DMS 273 (cell line): ENCODE results near the gene LAIR2.
"Not testable (repeated sequence)": the region's sequence is repeated elsewhere in the genome, so short reads cannot be mapped to it uniquely, and the experiment has no call there.

Experiments used
- DNase-seq: peaks from one replicate; lab custom pipeline; 2025; ENCODE audit not compliant: unreplicated experiment; lab: John Stamatoyannopoulos, UW

The LAIR2 gene

DNA sequence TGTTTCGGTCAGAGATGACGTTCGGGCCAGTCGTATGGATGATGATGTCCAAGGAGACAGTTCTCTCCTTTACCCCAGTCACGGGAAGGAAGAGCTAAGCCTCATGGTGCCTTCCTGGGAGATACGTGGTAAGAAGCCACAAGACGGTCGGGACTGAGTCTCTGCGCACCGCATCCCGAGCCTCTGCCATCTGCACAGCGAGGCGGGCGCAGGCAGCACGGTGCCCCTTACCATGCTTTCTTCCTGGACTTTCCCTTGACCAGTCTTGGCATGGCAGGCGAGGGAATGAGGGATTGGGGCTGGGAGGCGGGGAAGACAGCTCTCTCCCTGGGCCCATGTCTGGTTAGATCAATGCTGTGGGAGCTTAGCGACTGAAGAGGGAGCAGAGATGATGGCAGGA lies 10.1 kb upstream of the LAIR2 start:
- no peak for DNase-seq

DNA sequence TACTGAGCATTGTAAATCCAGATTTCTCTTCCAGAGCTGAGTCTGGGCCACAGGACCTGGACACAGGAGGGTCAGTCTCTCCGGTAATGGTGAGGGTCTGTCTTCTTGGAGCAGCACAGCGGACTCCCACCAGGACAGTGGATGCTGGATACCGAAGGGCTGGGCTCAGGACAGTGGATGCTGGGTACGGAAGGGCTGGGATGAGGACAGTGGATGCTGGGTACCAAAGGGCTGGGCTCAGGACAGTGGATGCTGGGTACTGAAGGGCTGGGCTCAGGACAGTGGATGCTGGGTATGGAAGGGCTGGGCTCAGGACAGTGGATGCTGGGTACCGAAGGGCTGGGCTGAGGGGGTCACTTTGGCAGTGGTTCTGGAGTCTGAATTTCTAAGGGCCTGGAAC lies 9.6 kb upstream of the LAIR2 start:
- DNase-seq = not testable (repeated sequence)

DNA sequence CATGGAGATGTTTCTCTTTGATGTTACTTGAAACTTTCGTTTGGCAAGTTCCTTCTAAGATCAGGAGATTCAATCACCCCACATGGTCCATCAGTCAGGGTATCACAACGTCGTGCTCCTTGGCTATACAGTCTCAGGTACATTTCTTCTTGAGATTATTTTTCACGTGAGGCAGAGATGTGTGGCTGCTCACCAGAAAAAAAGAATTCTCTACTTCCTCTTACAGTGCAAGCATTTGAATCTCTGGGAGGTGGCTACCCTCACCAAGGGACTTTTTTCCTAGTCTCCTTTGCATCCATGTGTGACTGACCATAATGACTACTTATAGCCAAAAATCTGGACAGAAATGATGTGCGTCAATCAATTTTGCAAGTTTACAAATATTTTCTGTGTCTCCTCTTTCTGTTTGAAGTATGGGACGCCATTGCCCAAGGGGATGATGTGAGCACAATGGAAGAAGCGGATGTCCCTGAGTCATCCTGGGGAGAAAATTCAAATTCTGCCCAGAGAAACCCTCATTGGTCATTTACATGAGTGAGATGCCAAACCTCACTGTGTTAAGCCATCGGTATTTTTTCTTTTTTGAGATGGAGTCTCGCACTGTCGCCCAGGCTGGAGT lies 8.6 kb upstream of the LAIR2 start:
- DNase-seq = no peak

DNA sequence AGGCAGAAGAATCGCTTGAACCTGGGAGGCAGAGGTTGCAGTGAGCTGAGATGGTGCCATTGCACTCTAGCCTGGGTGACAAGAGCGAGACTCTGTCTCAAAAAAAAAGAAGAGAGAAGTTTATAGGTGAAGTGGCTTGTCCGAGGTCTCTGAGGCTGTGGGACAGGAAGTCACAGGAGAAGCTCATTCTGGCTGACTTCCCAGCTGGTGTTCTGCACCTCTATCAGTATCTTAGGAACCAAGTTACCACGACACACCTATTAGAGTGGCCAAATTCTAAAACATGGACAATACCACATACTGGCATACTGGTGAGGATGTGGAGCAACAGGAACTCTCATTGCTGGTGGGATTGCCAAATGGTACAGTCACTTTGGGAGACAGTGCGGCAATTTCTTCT lies 7.3 kb upstream of the LAIR2 start:
- DNase-seq = not testable (repeated sequence)

DNA sequence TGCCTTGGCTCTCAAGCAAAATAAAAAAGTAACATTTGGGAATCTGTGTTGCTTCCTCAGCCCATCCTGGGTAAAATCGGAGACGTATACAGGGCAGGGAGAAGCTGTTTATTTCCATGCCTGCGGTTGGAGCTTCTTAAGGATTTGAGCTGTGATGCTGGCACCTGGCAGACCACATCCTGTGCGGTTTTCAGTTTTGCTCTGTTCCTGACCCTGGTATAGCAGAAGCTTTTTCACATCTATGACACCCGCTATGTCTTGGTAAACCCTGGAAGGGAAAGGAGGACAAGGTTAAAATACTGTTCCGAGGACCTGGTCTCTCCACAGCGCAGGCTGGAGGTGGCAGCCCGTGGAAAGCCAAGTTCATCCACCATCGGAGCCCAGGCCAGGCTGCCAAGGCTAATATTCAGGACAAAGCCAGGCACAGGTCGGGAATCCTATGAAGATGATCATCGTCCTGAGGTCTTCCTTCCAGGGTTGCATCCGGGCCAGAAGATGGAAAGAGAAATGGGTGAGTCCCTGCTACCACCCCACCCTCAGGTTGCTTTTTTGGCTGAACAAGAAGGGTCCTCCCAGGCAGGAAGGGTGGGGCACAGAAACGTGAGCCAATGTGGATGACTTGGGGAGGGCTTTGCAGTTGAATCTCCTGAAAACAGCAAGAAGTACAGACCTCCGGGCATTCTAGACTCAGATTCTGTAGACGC lies 4.7 kb upstream of the LAIR2 start:
- not testable (repeated sequence) for DNase-seq

DNA sequence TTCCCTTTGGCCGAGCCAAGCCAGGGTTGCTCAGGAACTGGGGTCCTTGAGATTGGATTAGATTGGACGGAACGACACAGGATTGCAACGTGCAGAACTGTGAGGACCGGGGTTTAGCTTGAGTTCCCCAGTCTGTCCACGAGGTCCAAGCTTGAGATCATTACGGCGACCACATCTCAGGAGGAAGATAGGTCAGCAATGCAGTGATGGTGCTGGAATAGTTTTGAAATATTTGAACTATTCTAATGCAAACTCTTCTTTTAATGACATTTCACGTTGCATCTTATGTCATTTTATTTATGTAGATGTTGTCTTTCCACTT lies 4.2 kb upstream of the LAIR2 start:
- not testable (repeated sequence) for DNase-seq

DNA sequence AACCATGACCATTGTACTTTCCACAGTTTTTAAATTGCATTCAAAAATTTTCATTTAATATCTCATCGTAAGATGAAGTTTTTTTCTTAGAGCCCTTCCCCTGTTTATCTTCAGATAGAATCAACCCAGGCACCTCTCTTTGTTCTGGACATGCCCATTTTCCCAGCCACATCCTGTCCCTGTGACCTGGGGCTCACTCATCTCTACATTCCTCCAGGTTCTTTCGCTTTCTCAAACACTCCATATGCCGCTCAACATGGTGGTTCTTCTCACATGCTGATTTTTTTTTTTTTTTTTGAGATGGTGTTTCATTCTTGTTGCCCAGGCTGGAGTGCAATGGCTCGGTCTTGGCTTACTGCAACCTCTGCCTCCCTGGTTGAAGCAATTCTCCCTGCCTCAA lies 2.9 kb downstream of the LAIR2 start:
- not testable (repeated sequence) for DNase-seq

DNA sequence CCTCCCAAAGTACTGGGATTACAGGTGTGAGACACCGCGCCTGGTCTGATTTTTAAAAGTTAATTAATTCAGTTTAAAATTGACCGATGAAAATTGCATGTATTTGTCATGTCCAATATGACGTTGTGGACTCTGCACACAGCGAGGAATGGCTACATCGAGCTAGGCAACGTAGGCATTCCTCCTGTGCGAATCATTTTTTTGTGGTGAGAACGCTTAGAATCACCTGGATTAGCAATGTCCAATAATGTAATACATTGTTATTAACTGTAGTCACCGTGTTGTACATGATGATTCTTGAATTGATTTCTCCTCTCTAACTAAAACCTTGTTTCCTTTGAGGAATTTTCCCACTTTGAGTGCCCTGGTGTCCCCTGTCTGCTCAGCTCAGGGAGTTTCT lies 3.4 kb downstream of the LAIR2 start:
- no peak for DNase-seq

DNA sequence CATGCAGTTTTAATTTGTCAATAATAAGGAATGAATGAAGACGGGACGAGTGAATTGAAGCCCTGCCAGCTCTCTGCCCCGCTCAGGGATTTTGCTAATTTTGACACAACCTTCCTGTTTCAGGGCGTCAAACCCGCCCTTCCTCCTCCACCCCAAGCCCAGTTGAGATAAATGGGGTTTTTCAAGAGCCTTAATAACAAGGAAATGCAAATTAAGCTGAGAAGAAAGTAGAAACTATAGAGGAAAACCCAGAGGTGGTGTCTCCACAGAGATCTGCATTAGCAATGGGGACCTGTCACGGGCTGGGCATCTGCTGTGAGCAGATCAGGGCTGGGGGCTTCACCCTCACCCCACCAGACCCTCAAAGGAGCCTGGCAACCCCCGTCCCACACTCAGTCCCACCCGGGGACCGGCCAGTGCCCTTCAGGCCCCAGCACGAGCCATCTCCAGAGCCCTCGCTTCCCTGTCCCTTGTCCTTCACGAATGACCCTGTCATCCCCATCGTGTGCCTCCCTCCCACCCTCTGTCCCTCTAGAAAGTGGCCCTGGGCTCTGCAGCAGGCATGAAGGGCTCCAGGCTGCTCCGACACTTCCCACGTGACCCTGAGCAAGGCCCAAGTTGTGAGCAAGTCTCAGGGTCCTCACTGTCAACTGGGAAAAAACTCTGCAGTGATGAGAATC lies 4.5 kb downstream of the LAIR2 start:
- not testable (repeated sequence) for DNase-seq

DNA sequence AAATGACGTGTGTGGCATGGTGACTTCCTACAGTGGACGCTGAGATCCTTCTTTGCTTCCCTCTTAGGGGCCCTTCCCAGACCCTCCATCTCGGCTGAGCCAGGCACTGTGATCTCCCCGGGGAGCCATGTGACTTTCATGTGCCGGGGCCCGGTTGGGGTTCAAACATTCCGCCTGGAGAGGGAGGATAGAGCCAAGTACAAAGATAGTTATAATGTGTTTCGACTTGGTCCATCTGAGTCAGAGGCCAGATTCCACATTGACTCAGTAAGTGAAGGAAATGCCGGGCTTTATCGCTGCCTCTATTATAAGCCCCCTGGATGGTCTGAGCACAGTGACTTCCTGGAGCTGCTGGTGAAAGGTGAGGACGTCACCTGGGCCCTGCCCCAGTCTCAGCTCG lies 5.2 kb downstream of the LAIR2 start:
- DNase-seq = no peak

DNA sequence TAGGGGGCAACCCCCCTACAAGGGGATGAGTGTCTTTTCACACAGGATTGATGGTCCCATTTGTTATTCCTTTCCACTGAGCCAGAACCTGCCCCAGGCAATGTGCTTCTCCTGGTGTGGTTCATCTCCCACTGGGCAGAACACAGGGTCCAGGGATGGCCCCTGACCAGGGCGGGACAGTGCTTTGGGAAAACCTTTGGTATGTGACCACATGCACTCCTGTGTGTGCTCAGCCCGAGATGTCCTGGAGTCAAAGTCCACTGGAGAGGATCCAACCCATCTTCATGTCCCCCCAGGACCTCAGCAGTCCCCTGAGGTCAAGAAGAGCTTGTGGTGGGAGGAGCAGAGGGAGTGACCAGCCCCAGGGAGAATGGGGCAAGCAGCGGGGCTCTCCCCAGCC lies 5.9 kb downstream of the LAIR2 start:
- DNase-seq = not testable (repeated sequence)

DNA sequence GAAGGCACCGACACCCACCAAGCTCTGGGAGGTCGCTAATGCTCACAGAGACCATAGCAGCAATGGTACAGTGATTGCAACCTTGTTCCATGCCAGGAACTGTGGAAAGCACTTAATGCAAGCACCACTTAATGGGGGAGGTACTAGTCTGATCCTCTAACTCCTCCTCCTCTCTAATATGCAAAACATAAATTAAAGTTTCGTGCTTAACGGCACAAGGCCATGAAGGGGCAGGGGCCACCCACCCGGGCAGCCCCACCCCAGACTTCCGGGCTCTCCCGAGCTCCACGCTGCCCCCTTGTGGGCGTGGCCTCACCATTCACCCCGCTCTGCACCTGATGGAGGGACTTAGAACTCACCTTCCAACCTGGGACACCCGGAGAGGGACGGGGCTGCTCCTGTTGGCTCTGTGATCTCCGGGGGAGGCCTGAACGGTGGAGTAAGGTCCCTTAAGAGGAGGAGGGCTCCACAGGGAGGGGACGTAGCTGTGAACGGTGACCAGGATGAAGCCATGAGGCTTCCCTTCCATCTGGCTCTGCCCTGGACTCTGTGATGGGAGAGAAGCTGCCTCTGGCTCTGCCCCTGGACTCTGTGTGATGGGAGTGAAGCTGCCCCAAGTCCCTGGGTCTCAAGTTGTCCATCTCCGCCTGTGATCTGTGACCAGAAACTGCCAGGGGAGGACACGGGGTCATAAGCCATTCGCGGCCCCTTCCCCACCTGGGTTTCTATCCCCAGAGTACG lies 6.7 kb downstream of the LAIR2 start:
- not testable (repeated sequence) for DNase-seq

DNA sequence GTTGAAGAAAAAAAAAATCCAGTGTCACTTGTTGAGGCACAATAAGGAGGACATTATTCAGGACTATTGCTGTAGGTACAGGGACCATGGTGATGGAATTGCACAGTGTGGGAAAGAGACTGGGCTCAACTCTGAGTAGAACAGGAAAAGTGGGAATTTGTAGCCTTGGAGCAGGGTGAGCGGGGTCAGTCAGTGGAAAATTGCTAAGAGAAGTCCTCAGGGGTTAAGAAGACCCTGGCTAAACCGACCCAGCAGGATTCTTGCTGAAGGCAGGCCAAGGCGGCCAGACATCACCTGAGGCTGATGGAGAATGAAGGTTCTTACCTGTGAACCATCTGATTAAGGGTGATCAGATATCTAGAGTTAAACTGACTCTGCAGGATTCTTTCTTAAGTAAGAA lies 12.5 kb downstream of the LAIR2 start:
- no peak for DNase-seq

DNA sequence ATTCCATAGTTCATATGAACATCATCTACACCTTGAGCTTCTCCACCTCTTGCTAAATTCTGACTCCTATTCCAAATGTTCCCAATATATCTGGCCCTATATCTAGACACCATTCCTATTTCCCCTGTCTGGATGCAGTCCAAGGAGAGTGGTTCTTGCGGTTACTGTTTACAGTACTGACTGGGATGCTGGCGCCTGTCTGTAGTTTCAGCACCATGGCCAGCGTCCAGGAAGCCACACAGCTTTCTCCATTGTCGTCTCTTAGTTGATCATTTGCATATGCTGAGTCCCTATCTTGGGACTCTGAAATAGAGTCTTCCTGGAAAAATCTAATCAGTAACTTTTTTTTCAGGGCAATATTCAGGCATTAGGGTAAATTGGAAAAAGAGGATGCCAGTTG lies 14.9 kb downstream of the LAIR2 start:
- DNase-seq = peak; percentile 52

DNA sequence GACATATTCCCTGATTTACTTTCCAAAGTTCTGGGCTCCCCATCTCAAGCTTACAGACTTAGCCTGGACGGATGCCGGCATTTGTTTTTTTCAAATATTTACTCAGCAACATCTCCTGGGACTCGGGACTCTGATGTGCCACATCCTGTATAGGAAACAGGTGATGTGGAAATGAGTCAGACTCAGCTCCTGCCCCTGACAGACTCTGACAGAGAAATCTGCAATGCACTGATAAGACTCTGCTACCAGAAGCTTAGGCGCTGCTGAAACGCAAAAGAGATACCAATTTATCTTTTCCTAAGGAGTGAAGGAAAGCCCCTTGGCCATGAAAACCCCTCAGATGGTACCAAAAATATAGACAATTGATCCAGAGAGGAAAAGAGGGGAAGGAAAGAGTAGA lies 16.2 kb downstream of the LAIR2 start:
- DNase-seq = no peak

DNA sequence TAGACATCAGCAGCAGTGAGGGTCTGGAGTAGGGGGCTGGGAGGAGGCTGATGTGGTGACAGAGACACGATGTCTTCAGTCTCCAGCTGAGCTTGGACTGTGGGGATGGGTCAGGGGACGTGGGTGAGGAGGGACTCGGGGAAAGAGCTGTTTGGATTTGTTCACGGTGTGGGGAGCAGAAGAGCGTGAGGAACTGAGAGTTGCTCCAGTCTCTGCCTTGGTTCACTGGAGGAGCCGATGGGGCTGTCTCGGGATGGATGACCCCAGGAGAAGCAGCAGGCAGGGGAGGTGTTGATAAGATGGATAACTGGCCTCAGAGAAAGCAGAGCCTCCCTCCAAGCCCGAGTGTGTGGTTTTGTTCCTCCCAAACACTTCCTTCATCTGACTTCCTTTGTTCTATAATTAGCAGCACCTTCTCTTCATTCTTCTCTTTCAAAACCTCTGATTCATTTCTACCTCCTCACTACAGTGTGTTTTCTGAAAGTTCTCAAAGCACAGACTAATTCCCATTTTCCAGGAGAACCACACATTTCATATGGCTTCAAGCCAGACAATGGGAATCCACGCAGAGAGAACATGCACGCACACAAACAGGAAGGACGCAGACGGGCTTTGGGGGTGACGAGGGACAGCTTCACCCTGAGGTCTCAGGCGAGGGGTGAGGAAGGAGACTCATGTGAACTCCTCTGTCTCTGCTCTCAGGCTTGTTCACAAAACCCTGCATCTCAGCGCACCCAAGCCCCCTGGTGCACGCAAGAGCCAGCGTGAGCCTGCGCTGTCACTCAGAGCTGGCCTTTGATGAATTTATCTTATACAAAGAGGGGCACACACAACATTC lies 18.6 kb downstream of the LAIR2 start:
- DNase-seq = no peak

DNA sequence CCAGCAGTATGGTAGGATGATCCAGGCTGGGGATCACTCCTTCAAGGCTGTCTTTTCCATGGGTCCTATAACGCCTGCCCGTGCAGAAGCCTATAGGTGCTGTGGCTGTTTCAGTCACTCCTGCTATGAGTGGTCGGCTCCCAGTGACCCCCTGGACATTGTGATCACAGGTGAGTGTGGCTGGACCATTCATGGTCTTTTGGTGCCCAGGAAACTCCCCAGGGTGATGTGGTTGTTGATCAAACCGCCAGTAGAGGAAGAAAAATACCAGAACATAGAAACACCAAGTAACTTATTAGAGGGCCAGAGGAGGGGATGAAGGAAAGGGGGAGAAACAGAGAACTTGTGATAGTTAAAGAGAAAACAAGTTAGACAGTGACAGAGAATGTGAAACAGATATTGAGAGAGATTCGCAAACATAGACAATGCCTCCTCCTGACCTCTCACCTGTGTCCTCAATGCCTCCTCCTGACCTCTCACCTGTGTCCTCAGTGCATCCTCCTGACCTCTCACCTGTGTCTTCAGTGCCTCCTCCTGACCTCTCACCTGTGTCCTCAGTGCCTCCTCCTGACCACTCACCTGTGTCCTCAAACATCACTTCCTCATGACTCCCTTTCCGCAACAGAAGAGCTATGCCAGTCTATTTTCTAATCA lies 19.4 kb downstream of the LAIR2 start:
- DNase-seq = no peak

DNA sequence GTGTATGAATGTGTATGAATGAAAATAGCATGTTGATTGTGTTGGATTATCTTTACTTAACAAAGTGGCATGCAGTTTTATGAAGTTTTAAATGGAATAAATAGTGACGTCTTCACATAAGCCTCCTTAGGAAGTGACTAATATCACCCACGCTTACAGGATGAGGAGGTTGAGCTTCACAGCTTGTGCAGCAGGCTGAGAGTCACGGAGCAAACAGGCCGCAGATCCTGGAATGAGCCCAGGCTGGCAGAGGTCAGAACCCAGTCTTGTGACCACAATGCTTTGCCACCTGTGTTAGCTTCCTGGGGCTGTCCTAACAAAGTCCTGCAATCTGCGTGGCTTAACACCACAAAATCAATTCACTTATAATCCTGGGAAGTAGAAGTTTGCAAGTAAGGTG lies 20.8 kb downstream of the LAIR2 start:
- DNase-seq = no peak

DNA sequence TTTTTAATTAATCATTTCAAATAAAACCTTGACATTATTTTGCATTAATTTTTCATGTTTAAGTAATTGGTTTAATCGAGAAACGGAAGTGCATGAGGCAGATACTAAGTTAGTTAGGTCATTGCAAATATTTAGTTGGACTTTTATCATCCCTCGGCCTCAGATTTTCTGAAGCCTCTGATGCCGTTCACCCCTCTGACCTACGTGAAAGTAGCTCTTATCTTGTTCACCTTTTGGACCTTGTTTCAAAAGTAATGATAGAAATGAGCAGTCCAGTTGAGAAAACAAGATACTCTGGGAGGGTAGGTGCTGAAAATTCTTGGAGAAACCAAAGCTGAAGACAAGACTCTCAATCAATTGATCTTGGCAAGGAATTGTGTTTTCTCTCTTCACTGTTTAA lies 23.0 kb downstream of the LAIR2 start:
- no peak for DNase-seq

DNA sequence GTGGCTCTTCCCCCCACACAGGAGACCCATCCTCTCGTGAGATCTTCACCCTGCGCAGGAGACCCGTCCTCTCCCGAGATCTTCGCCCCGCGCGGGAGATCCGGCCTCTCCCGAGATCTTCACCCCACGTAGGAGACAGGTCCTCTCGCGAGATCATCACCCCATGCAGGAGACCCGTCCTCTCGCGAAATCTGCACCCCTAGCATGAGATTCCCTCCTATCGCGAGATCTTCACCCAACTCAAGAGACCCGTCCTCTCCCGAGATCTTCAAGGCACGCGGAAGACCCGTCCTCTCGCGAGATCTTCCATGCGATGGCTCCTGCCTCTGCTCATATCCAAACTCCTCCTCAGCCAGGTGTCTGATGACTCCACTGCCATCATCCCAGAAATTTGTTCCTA lies 24.3 kb downstream of the LAIR2 start:
- DNase-seq = no peak

DNA sequence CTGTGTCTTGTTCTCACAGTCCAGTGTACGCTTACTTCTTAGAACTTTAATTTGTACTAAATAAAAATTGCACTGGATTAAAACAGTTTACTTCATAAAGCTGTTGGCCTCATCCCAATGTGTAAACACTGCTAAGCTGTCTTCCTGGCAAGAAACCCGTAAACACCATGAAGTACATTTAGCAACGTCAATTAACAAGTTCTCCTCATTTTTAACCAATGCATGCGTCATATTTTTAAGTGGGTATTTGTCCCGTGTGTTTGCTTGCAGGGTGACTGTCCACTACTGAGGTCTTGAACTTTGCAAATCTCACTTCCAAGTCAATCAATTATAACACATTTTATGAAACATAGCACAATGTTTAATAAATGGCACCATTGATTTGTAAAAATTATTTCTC lies 28.2 kb downstream of the LAIR2 start:
- no peak for DNase-seq
